Measurements from ENCODE around the gene EIF3A. TPM values are rescaled to one million over a fixed set of nuclear protein-coding genes. Genes with fewer than 3 reads are reported as not detected.

The EIF3A gene
- total and polyA plus RNA-seq, 2 donors (not counting 1 experiment from before 2014, with no cell fraction given) = 39.9 to 112 TPM

DNA sequence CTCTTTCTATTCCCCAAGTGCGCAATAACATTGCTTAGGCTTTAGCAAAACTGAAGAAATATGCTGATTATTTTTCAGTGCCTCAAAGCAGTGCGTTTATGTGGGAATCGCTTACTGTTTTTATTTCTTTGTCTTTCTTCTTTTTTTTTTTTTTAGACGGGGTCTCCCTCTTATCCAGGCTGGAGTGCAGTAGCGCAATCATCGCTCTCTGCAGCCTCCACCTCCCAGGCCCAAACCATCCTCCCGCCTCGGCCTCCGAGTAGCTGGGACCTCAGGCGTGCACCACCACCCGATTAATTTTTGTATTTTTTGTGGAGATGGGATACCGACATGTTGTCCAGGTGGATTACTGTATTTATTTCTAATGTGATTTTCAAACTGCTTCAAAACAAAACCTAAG is 24.5 kb upstream of the EIF3A start:
- peak overlapping the region; percentile 84 for H3K4me2 ChIP-seq (ENCODE audit: extremely low read depth, insufficient read depth, low read length)
- DNase-seq (ENCODE audit: low read depth in 2 of 2) = no peak
- H3K27ac ChIP-seq (ENCODE audit: insufficient read depth, low read length) = no peak overlapping the region
- no peak overlapping the region for H3K9ac ChIP-seq (ENCODE audit: insufficient read depth, low read length)
- H3K4me3 ChIP-seq (replicated peaks in 1 of 4; ENCODE audit: control extremely low read depth in 1 of 4, insufficient read depth in 1 of 4, low read depth in 3 of 4, low read length in 4 of 4) = peak overlapping the region; percentile 72 to 87 (median 77)
- no peak for TF ChIP-seq EZH2 (IDR thresholded peaks at IDR 0.05; ENCODE audit: low read length, missing control alignments)
- TF ChIP-seq, protein P1, sequence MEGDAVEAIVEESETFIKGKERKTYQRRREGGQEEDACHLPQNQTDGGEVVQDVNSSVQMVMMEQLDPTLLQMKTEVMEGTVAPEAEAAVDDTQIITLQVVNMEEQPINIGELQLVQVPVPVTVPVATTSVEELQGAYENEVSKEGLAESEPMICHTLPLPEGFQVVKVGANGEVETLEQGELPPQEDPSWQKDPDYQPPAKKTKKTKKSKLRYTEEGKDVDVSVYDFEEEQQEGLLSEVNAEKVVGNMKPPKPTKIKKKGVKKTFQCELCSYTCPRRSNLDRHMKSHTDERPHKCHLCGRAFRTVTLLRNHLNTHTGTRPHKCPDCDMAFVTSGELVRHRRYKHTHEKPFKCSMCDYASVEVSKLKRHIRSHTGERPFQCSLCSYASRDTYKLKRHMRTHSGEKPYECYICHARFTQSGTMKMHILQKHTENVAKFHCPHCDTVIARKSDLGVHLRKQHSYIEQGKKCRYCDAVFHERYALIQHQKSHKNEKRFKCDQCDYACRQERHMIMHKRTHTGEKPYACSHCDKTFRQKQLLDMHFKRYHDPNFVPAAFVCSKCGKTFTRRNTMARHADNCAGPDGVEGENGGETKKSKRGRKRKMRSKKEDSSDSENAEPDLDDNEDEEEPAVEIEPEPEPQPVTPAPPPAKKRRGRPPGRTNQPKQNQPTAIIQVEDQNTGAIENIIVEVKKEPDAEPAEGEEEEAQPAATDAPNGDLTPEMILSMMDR (conservative IDR thresholded peaks at IDR 0.05 in 1 of 2, IDR thresholded peaks at IDR 0.05 in 1 of 2; ENCODE audit: low read depth in 1 of 2, low read length in 2 of 2) = no peak
- H3K79me2 ChIP-seq (ENCODE audit: control insufficient read depth, insufficient read depth, low read length) = peaks cover 9% of the 10 kb centered on the region
- H3K36me3 ChIP-seq (ENCODE audit: control insufficient read depth, insufficient read depth, low read length) = no peaks in the 10 kb centered on the region
- H3K9me3 ChIP-seq (ENCODE audit: control insufficient read depth, insufficient read depth, low read depth, low read length) = no peaks in the 10 kb centered on the region
- no peaks in the 10 kb centered on the region for H4K20me1 ChIP-seq (ENCODE audit: control insufficient read depth, extremely low read depth, insufficient read depth, low read length)
- no peak overlapping the region for H2AFZ ChIP-seq (ENCODE audit: low read length)
- no peaks in the 10 kb centered on the region for H3K27me3 ChIP-seq (ENCODE audit: control insufficient read depth, insufficient read depth, low read length)
- H3K4me1 ChIP-seq (ENCODE audit: control insufficient read depth, extremely low read depth, insufficient read depth, low read length) = no peaks in the 10 kb centered on the region

DNA sequence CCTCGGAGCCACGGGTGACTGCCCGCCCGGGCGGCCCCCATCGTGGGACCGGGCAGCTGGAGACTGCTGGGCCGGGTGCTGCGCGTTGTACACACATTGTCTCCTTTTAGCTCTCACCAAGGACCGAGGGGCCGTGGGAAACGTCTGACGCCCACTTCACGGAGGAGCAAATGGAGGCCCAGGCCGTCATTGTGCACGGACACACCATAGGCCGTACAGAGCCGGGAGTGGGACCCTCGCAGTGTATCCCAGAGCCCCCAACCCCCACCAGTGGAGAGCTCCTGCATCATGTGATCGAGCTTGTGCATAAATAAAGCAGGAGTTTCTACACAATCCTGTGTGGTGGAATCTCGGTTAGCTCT is 24.0 kb upstream of the EIF3A start:
- no peaks in the 10 kb centered on the region for H4K20me1 ChIP-seq (ENCODE audit: control insufficient read depth, extremely low read depth, insufficient read depth, low read length)
- H2AFZ ChIP-seq (ENCODE audit: low read length) = peak overlapping the region; percentile 72
- peaks cover 9% of the 10 kb centered on the region for H3K79me2 ChIP-seq (ENCODE audit: control insufficient read depth, insufficient read depth, low read length)
- no peaks in the 10 kb centered on the region for H3K4me1 ChIP-seq (ENCODE audit: control insufficient read depth, extremely low read depth, insufficient read depth, low read length)
- H3K36me3 ChIP-seq (ENCODE audit: control insufficient read depth, insufficient read depth, low read length) = no peaks in the 10 kb centered on the region
- H3K27me3 ChIP-seq (ENCODE audit: control insufficient read depth, insufficient read depth, low read length) = no peaks in the 10 kb centered on the region
- peak overlapping the region; percentile 84 for H3K4me2 ChIP-seq (ENCODE audit: extremely low read depth, insufficient read depth, low read length)
- H3K4me3 ChIP-seq (replicated peaks in 1 of 4; ENCODE audit: control extremely low read depth in 1 of 4, insufficient read depth in 1 of 4, low read depth in 3 of 4, low read length in 4 of 4) = peak overlapping the region; percentile 72 to 87 (median 77)
- no peak overlapping the region for H3K27ac ChIP-seq (ENCODE audit: insufficient read depth, low read length)
- TF ChIP-seq, protein P1 (conservative IDR thresholded peaks at IDR 0.05 in 1 of 2, IDR thresholded peaks at IDR 0.05 in 1 of 2; ENCODE audit: low read depth in 1 of 2, low read length in 2 of 2) = no peak
- no peak for TF ChIP-seq EZH2 (IDR thresholded peaks at IDR 0.05; ENCODE audit: low read length, missing control alignments)
- no peaks in the 10 kb centered on the region for H3K9me3 ChIP-seq (ENCODE audit: control insufficient read depth, insufficient read depth, low read depth, low read length)
- DNase-seq (ENCODE audit: low read depth in 2 of 2) = peak; percentile 17 to 18
- peak overlapping the region; percentile 65 for H3K9ac ChIP-seq (ENCODE audit: insufficient read depth, low read length)

DNA sequence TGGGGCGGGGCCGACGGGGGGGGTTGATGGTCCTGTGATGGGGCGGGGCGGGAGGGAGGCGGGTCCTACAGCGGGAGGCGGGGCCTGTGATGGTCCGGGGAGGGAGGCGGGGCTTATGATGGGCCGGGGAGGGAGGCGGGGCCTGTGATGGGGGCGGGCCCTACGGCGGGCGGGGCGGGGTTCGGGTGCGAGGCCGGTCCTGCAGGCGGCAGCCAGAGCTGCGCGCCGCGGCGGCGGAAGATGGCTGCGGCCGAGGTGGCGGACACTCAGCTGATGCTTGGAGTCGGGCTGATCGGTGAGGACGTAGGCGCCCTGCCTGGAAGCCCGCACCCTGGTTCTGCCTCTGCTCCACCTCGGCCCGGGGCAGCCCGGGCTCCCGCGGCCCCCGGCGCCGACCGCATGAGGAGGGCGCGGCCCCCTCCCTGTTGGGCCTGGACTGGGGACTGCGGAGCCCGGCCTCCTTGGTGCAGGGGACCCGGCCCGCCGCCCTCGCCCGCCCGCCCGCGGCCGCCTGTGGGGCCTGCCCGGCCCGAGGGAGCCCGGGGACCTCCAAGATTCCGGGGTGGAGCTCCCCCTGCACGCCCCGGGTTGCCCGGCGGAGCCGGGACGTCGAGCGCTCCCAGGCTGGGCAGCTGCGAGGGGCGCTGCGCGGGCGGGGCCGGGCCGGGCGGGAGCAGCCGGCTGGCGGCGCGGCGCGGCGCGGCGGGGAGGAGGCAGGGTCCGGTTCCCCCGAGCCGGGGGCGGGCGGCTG is 23.5 kb upstream of the EIF3A start, which contains the start of gene DENND10:
Gene DENND10, plus strand, starts transcription at position 211 of the 751 bp plus-strand sequence. Its CDS starts 30 bp downstream, at position 241.
- no peaks in the 10 kb centered on the region for H3K9me3 ChIP-seq (ENCODE audit: control insufficient read depth, insufficient read depth, low read depth, low read length)
- no peaks in the 10 kb centered on the region for H3K27me3 ChIP-seq (ENCODE audit: control insufficient read depth, insufficient read depth, low read length)
- no peaks in the 10 kb centered on the region for H3K4me1 ChIP-seq (ENCODE audit: control insufficient read depth, extremely low read depth, insufficient read depth, low read length)
- peak within 1 kb of the TSS; percentile 84 for H3K4me2 ChIP-seq (ENCODE audit: extremely low read depth, insufficient read depth, low read length)
- DNase-seq (ENCODE audit: low read depth in 2 of 2) = peak; percentile 70 to 83
- peak within 1 kb of the TSS; percentile 72 to 87 (median 77) for H3K4me3 ChIP-seq (replicated peaks in 1 of 4; ENCODE audit: control extremely low read depth in 1 of 4, insufficient read depth in 1 of 4, low read depth in 3 of 4, low read length in 4 of 4)
- TF ChIP-seq, protein P1 (conservative IDR thresholded peaks at IDR 0.05 in 1 of 2, IDR thresholded peaks at IDR 0.05 in 1 of 2; ENCODE audit: low read depth in 1 of 2, low read length in 2 of 2) = no peak
- no peaks in the 10 kb centered on the region for H3K36me3 ChIP-seq (ENCODE audit: control insufficient read depth, insufficient read depth, low read length)
- H2AFZ ChIP-seq (ENCODE audit: low read length) = peak within 1 kb of the TSS; percentile 72
- peaks cover 9% of the 10 kb centered on the region for H3K79me2 ChIP-seq (ENCODE audit: control insufficient read depth, insufficient read depth, low read length)
- H3K9ac ChIP-seq (ENCODE audit: insufficient read depth, low read length) = peak within 1 kb of the TSS; percentile 65
- H4K20me1 ChIP-seq (ENCODE audit: control insufficient read depth, extremely low read depth, insufficient read depth, low read length) = no peaks in the 10 kb centered on the region
- H3K27ac ChIP-seq (ENCODE audit: insufficient read depth, low read length) = peak within 1 kb of the TSS; percentile 28

Measured in fibroblast of lung (primary cell).